Smooth muscle cell (in vitro differentiated cells): Measurements from ENCODE around the gene NR1D2. TPM values are rescaled to one million over a fixed set of nuclear protein-coding genes. Genes with fewer than 3 reads are reported as not detected.

Experiments
- DNase-seq: peaks from one replicate; lab custom pipeline; 2025; ENCODE audit not compliant: unreplicated experiment; lab: John Stamatoyannopoulos, UW
- H2AFZ ChIP-seq: fragments of 200-600 bp; sonication (generic); 2 replicates; pipeline ENCODE4 v1.6.0; 2016; ENCODE audit warnings: antibody characterized with exemption, low read depth, mild to moderate bottlenecking
- H3F3A ChIP-seq: fragments of 200-600 bp; sonication (generic); 2 replicates; pipeline ENCODE4 v1.6.0; 2017; ENCODE audit warnings: antibody characterized with exemption, low read depth
- H3K27ac ChIP-seq: fragments of 200-600 bp; sonication (generic); 2 replicates; pipeline ENCODE4 v1.5.1; 2016; ENCODE audit warnings: low read depth, mild to moderate bottlenecking
- H3K27me3 ChIP-seq: fragments of 200-600 bp; sonication (generic); 2 replicates; pipeline ENCODE4 v1.6.1; 2016; ENCODE audit warnings: low read depth, mild to moderate bottlenecking
- H3K36me3 ChIP-seq: fragments of 200-600 bp; sonication (generic); 2 replicates; pipeline ENCODE4 v1.5.1; 2016; ENCODE audit warnings: low read depth
- H3K4me1 ChIP-seq: fragments of 200-600 bp; sonication (generic); 2 replicates; pipeline ENCODE4 v1.5.1; 2016; ENCODE audit warnings: low read depth
- H3K4me2 ChIP-seq: fragments of 200-600 bp; sonication (generic); 2 replicates; pipeline ENCODE4 v1.6.0; 2016; ENCODE audit warnings: mild to moderate bottlenecking
- H3K4me3 ChIP-seq: fragments of 200-600 bp; sonication (generic); 2 replicates; pipeline ENCODE4 v1.5.1; 2016; ENCODE audit warnings: mild to moderate bottlenecking
- H3K79me2 ChIP-seq: fragments of 200-600 bp; sonication (generic); 2 replicates; pipeline ENCODE4 v1.6.0; 2016; ENCODE audit warnings: low read depth, mild to moderate bottlenecking
- H3K9ac ChIP-seq: fragments of 200-600 bp; sonication (generic); 2 replicates; pipeline ENCODE4 v1.6.0; 2016; ENCODE audit warnings: low read depth
- H3K9me3 ChIP-seq: fragments of 200-600 bp; sonication (generic); replicated peaks from 2 replicates; pipeline ENCODE4 v1.5.1; 2016; ENCODE audit warnings: low read depth
- H4K20me1 ChIP-seq: fragments of 200-600 bp; sonication (generic); 2 replicates; pipeline ENCODE4 v1.6.0; 2016; ENCODE audit warnings: low read depth
- CTCF ChIP-seq: fragments of 200-600 bp; sonication (generic); IDR thresholded peaks from 2 replicates; pipeline ENCODE4 v1.5.1; 2017; ENCODE audit warnings: borderline replicate concordance, mild to moderate bottlenecking, antibody characterized with exemption; ENCODE audit not compliant: insufficient read depth, poor library complexity, severe bottlenecking
- WGBS: methylation state at CpG from one replicate; pipeline ENCODE4 v1.1.7; 2016; ENCODE audit warnings: low lambda C conversion rate; 5-methylcytosine and 5-hydroxymethylcytosine counted together
- polyA plus RNA-seq: library from polyadenylated mRNA; unstranded; fragments of >200 nt; fragmentation: Nextera tagmentation; extraction: Ambion mirVana; gene quantifications from 2 replicates; pipeline ENCODE4 v1.2.1, GENCODE V29; 2016
- total RNA-seq: library from RNA; depleted of rRNA; stranded (reverse); fragments of >200 nt; gene quantifications from 2 replicates; pipeline ENCODE4 v1.2.3, GENCODE V29; 2014

Gene NR1D2
- total and polyA plus RNA-seq, 2 experiments from 2014 or later = 11.7 to 37.8 TPM

GRCh38 chr3:23919628-23920027 is 25.5 kb upstream of the NR1D2 start:
- Histone ChIP-seq H4K20me1 (peaks cover 41% of the 10 kb centered on the region), H3K27ac (no peak overlapping the region), H2AFZ (no peak overlapping the region), H3K4me2 (peak overlapping the region; percentile 99), H3F3A (peaks cover 21% of the 10 kb centered on the region), H3K27me3 (no peaks in the 10 kb centered on the region), H3K9me3 (no peaks in the 10 kb centered on the region), H3K4me1 (peaks cover 23% of the 10 kb centered on the region), H3K36me3 (no peaks in the 10 kb centered on the region), H3K4me3 (no peak overlapping the region), H3K9ac (no peak overlapping the region), H3K79me2 (peaks cover 28% of the 10 kb centered on the region)
- no peak for TF ChIP-seq CTCF
- WGBS = 93% methylated on average over 2 of the region's 2 CpGs
- no peak for DNase-seq

- Histone ChIP-seq H3K4me3 (no peak overlapping the region), H3F3A (peaks cover 21% of the 10 kb centered on the region), H3K36me3 (no peaks in the 10 kb centered on the region), H3K27ac (peak overlapping the region; percentile 36), H3K4me1 (peaks cover 19% of the 10 kb centered on the region), H3K79me2 (peaks cover 22% of the 10 kb centered on the region), H3K9me3 (no peaks in the 10 kb centered on the region), H3K4me2 (peak overlapping the region; percentile 99), H2AFZ (no peak overlapping the region), H4K20me1 (peaks cover 41% of the 10 kb centered on the region), H3K27me3 (no peaks in the 10 kb centered on the region), H3K9ac (no peak overlapping the region)
- WGBS = 88% methylated on average over 5 of the region's 5 CpGs
- no peak for TF ChIP-seq CTCF
- no peak for DNase-seq
Measured at GRCh38 chr3:23920151-23920655, 24.9 kb upstream of the NR1D2 start.

GRCh38 chr3:23921052-23921511 is 24.0 kb upstream of the NR1D2 start:
- H2AFZ ChIP-seq = no peak overlapping the region
- peaks cover 21% of the 10 kb centered on the region for H3K79me2 ChIP-seq
- TF ChIP-seq CTCF = no peak
- H3K4me2 ChIP-seq = no peak overlapping the region
- H3F3A ChIP-seq = peaks cover 21% of the 10 kb centered on the region
- no peak overlapping the region for H3K27ac ChIP-seq
- 92% methylated on average over 3 of the region's 3 CpGs for WGBS
- H3K9me3 ChIP-seq = no peaks in the 10 kb centered on the region
- H3K9ac ChIP-seq = no peak overlapping the region
- no peak for DNase-seq
- no peaks in the 10 kb centered on the region for H3K36me3 ChIP-seq
- H4K20me1 ChIP-seq = peaks cover 41% of the 10 kb centered on the region
- H3K4me3 ChIP-seq = no peak overlapping the region
- H3K4me1 ChIP-seq = peaks cover 10% of the 10 kb centered on the region
- H3K27me3 ChIP-seq = no peaks in the 10 kb centered on the region

- Histone ChIP-seq H4K20me1 (peaks cover 26% of the 10 kb centered on the region), H3K4me1 (peaks cover 3% of the 10 kb centered on the region), H3K36me3 (no peaks in the 10 kb centered on the region), H3K27ac (no peak overlapping the region), H3F3A (peaks cover 12% of the 10 kb centered on the region), H3K4me2 (no peak overlapping the region), H3K9me3 (no peaks in the 10 kb centered on the region), H3K79me2 (peaks cover 3% of the 10 kb centered on the region), H3K27me3 (no peaks in the 10 kb centered on the region), H3K9ac (no peak overlapping the region), H2AFZ (no peak overlapping the region), H3K4me3 (no peak overlapping the region)
- 47% methylated on average over 2 of the region's 2 CpGs for WGBS
- TF ChIP-seq CTCF = no peak
- DNase-seq = no peak
Measured at GRCh38 chr3:23923786-23924185, 21.3 kb upstream of the NR1D2 start.
